Stimulated activated CD8-positive, alpha-beta memory T cell treated with anti-CD3 and anti-CD28 coated beads, Interleukin-12 subunit alpha, Interleukin-12 subunit beta, amount 100 ng/mL, for 24 hours (primary cell): ENCODE results near the gene HECW1.
"Not testable (repeated sequence)": the region's sequence is repeated elsewhere in the genome, so short reads cannot be mapped to it uniquely, and the experiment has no call there.

ENCODE experiments used
- DNase-seq: peaks from one replicate; pipeline ENCODE4 v3.0.0-alpha.2; 2020; ENCODE audit errors: extremely low read depth

Gene HECW1

DNA sequence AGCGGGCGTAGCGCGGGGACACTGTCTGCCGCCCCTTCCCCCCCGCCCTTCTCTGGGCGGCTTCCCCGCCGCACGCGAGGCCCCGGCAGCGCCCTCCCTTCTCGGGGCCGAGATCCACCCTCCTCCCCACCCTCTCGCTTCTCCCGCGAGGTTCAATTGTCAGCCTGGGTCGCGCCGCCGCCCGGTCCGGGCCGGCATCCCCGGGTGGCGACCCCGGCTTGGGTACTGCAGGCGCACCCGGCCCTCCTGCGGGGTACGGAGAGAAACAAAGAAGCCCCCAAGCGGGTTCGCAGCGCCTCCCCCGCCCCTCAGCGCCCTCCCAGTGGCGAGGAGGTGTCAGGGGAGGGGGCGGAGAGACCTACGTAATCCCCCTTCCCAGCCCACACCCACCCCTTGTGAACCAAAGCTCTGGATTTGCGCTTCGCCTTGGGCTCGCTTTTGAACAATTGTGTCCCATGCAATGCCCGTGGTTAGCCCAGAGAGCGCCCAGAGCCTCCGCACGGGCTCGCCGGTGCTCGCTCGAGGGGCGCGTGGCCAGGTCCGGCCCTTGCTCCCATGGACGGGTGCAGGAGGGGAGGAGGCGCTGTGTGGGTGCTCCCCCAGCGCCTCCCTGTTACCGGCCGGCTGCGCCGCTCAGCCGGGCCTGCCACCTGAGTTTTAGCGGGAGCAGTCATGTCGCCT is 634 bp downstream of the HECW1 start:
- no peak for DNase-seq

DNA sequence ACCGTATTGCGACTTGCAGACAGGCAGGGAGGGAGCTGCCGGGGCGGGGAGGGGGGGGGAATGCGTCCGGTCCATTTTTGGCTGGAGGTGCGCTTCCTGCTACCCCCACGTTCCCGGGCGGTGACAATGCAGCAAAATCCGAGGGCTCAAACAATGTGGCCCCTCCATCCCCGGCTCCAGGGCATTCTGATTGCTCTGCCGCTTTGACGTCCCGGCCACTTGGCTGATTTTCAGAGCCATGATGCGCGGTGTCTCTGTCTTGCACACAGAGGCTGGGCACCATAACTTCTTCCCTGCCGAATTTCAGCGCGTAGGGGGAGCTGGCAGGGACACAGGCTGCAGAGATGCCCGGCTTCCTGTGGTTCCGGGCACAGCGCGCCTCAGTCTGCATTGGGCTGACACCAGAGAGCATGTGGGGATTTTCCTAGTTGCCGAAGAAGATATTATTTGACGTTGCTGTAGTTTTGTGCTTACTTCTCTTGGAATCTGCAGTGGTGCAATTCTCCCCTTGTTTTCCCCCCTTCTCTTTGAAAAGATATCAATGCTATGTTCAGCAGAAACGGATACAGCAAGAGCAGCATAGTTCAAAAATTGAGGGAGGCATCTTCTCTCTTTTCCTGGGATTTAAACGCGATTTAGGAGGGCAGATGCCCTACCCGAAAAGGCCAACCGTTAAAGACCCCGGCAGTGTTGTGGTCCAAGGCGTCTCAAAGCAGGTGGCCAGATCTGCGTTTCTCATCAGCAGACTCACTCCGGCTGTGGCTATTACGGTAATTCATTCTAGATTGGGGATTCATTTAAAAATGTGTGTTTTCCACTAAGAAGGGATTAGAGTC is 1.4 kb downstream of the HECW1 start:
- DNase-seq: no peak

- DNase-seq: no peak
These were observed 2.0 kb downstream of the HECW1 start for GRCh38 chr7:43114458-43114780.

- DNase-seq: no peak
These were observed 4.0 kb downstream of the HECW1 start for GRCh38 chr7:43116451-43116850.

GRCh38 chr7:43117095-43117494 is 4.6 kb downstream of the HECW1 start:
- DNase-seq: no peak

DNA sequence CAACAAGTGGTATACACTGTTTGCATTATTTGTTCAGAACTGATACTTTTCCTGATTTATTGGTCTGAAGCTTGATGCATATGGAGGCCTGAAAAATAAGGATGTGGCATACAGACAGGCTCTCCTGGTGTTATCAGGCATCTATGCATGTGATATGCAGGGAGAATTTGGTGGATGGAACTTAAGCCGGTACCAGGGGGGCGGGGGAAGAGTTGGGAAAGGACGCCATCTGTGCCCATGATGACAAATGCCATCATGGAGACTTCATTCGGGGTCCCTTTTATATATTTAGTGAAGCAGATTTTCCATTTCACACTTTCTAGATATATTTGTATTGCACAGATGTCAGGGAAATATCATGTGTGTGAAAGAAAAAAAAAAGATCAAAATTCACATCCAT is 5.4 kb downstream of the HECW1 start:
- no peak for DNase-seq

DNA sequence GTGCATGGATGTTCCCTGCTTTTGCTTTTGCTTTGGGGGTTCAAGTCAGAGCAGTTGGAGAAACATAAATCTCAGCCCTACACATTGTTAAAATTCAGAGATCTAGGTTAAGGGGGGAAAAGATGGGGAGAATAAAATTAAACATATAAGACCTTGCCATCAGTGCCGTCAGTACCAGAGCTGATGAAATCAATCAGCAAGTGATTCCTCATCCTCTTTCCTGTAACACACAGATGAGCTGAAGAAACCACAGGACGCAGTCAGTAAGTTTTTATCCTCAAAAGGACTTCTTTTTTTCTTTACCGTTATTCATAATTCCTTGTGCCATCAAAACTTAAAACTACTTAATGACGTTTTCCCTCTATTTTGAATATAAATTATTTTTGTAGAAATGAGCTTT is 5.9 kb downstream of the HECW1 start:
- DNase-seq: no peak

DNA sequence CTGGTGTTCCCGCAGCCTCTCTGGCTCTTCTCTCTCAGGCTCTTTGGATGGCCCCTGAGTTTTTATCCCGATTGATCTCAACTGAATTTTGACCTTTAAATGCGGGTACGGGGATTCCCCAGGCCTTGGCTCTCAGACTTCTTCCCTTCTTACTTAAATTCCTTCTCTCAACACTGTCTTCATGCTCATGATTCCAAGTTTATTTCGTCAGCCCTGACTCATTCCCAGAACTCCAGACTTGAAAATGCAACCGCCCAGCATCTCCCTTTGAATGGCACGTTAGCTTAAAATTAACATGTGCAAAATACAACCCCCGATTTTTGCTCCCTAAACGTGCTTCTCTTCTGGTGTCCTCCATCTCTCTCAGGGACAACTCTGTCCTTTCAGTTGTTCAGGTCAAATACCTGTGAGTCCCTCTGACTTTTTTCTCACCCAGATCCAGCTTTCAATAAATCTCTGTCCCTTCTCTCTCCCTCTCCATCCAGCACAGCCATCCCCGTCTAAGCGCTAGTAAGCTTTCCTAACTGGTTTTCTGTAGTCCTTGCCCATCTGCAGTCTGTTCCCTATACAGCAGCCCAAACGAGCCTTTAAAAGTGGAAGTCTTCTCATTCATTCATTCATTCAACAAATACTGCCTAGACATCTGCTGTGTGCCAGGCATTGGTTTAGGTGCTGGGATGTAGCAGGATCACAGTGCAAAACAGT is 7.1 kb downstream of the HECW1 start:
- no peak for DNase-seq

GRCh38 chr7:43121973-43122372 is 9.5 kb downstream of the HECW1 start:
- DNase-seq: no peak

DNA sequence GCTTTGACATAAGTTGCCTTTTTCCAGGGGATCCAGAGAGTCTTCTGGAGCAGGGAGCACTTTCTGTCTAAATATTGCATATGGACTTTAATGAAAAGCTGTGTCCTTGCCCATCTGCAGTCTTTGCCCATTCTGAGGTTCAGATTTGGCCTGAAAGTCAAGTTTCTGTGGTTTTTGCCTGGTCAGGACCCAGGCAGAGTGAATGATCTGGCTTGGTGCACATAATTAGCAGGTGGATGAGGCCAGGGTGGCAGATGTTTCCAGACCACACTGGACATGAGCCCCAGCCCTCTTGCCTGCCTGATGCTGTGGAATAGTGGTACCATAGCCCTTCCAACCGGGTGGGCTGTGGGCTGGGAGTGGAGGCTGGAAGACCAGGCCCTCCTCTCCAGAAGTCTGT is 11.0 kb downstream of the HECW1 start:
- DNase-seq: no peak

GRCh38 chr7:43124388-43124787 is 11.9 kb downstream of the HECW1 start:
- DNase-seq: no peak

GRCh38 chr7:43130347-43130746 is 17.9 kb downstream of the HECW1 start:
- DNase-seq: no peak

- DNase-seq: no peak
These were observed 22.7 kb downstream of the HECW1 start for GRCh38 chr7:43135129-43135528.

- no peak for DNase-seq
These were observed 23.6 kb downstream of the HECW1 start for GRCh38 chr7:43136064-43136463.

- not testable (repeated sequence) for DNase-seq
These were observed 24.8 kb downstream of the HECW1 start for GRCh38 chr7:43137121-43137744.

DNA sequence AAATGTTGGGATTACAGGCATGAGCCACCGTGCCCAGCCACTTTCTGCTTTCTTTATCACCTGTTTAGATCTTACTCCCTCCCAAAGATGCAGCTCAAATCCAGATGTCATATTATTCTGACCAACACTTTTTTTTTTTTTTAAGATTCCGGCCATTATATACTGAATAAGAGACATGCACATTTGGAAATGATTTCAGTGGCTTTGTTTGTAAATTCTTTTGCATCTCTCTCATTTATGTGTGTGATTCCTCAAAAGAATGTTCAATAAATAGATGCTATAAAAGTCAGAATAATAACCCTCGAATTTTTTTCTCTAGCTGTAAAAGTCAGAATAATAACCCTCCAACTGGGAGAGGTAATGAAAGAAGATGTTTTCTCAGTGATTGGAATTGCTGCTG is 25.4 kb downstream of the HECW1 start:
- DNase-seq: no peak

DNA sequence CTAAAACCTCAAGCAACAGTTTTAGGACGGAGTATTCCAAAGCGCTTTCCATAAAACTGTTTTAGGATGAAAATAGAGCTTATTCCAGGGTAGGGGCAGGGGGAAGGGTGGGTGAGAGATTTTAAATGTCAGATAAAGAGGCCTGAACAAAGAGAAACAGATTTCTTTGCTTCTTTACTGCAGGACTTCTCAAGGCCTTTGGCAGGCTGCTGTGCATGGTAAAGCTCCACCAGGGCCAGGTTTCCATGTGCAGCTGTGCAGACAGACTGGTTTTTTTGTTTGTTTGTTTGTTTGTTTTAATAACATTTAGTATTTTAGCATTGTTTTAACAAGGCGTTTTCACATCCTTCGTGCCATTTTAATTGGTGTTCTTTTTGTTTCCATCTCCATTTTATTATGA is 26.3 kb downstream of the HECW1 start:
- DNase-seq: no peak

GRCh38 chr7:43139137-43139536 is 26.7 kb downstream of the HECW1 start:
- no peak for DNase-seq

- DNase-seq: no peak
These were observed 27.7 kb downstream of the HECW1 start for GRCh38 chr7:43140186-43140585.

- DNase-seq: no peak
These were observed 28.6 kb downstream of the HECW1 start for GRCh38 chr7:43141091-43141490.

DNA sequence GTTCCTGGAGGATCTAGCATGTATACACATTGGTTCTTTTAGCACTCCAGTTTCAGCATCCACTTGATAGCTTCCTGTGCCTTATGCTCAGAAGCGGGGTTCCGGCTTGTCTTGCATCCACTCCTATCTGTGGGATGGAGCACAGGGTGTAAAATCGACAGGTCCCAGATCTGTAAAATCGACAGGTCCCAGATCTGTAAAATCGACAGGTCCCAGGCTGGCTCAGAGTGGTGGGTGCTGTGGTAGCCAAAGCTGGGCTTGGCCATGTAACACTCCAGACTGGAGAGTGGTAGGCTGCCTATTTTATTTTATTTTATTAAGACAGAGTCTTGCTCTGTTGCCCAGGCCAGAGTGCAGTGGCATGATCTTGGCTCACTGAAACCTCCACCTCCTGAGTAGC is 30.3 kb downstream of the HECW1 start:
- DNase-seq: no peak

DNA sequence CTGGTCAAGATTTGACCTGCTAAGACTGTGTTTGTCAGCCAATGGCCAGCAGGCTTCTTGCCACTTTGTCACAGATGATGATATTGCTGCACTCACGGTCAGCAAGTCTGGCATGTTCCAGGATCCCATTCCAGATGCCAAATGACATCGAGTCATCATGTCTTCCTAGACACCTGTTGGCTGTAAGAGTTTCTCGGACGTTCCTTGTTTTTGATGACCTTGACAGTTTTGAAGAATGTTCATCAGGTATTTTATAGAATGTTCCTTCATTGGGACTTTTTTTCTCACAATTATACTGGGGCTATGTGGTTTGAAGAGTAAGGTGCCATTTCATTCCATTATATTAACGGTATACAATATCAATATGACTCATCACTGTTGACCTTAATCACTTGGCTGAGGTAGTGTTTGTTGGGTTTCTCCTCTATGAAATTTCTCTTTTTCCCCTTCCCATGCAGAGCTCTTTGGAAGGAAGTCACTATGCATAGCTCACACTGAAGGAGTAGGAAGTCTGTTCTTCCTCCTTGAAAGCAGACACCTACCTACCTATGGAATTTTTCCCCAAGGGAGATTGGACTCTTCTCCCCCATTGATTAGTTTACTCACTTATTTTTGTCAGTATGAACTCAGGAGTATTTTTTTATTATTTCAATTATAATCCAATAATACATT is 31.6 kb downstream of the HECW1 start:
- no peak for DNase-seq
